OCI-LY7 (cell line): ENCODE measurements around the gene KRR1. TPM values are rescaled to one million over a fixed set of nuclear protein-coding genes. Genes with fewer than 3 reads are reported as not detected.

Experiments
- BruUV-seq: library from RNA; stranded (reverse); fragments of 400-500 nt; replicated peaks from 2 replicates; lab custom pipeline; 2021; lab: Mats Ljungman, UMichigan
- CTCF ChIA-PET: fragments of 300-600 bp; sonication (Branson Sonifier 250); formaldehyde crosslinking; loops from one replicate; lab custom pipeline; 2022; ENCODE audit warnings: antibody characterized with exemption; ENCODE audit not compliant: unreplicated experiment; lab: Charles Lee
- POLR2A ChIA-PET: fragments of 300-600 bp; sonication (Branson Sonifier 250); formaldehyde crosslinking; loops from one replicate; lab custom pipeline; 2022; ENCODE audit warnings: antibody characterized with exemption; lab: Charles Lee
- DNase-seq: peaks from one replicate; pipeline ENCODE4 v3.0.0-alpha.2; 2015; ENCODE audit warnings: low spot score
- H2AFZ ChIP-seq: fragments of 200-600 bp; sonication (generic), shearing (Covaris generic); 2 replicates; pipeline ENCODE4 v1.6.1; 2014; ENCODE audit warnings: mild to moderate bottlenecking, antibody characterized with exemption, low read length, moderate library complexity
- H3K27ac ChIP-seq: fragments of 200-600 bp; sonication (generic); 2 replicates; pipeline ENCODE4 v1.5.1; 2014; ENCODE audit warnings: mixed run types, low read depth, mild to moderate bottlenecking, moderate library complexity, low read length, inconsistent platforms; ENCODE audit not compliant: poor library complexity, severe bottlenecking
- H3K36me3 ChIP-seq: fragments of 200-600 bp; sonication (generic); 2 replicates; pipeline ENCODE4 v1.6.1; 2014; ENCODE audit warnings: mild to moderate bottlenecking, antibody characterized with exemption, low read length, moderate library complexity, mixed read lengths; ENCODE audit not compliant: insufficient read depth
- H3K4me1 ChIP-seq: fragments of 200-600 bp; sonication (generic); 2 replicates; pipeline ENCODE4 v1.5.1; 2014; ENCODE audit warnings: mild to moderate bottlenecking, low read length; ENCODE audit not compliant: insufficient read depth, poor library complexity, severe bottlenecking
- H3K4me2 ChIP-seq: fragments of 200-600 bp; sonication (generic); 2 replicates; pipeline ENCODE4 v1.6.1; 2014; ENCODE audit warnings: mild to moderate bottlenecking, low read length
- H3K4me3 ChIP-seq: fragments of 200-600 bp; sonication (generic); 2 replicates; pipeline ENCODE4 v1.5.1; 2014; ENCODE audit warnings: mild to moderate bottlenecking, low read depth, low read length; ENCODE audit not compliant: poor library complexity, severe bottlenecking
- H3K79me2 ChIP-seq: fragments of 200-600 bp; sonication (generic); 2 replicates; pipeline ENCODE4 v1.6.1; 2016; ENCODE audit warnings: low read depth, mild to moderate bottlenecking, low read length, moderate library complexity, mixed read lengths; ENCODE audit not compliant: insufficient read depth
- H3K9me2 ChIP-seq: fragments of 200-600 bp; sonication (generic); 2 replicates; pipeline ENCODE4 v1.6.1; 2016; ENCODE audit warnings: mild to moderate bottlenecking, low read length, mixed read lengths; ENCODE audit not compliant: insufficient read depth
- H3K9me3 ChIP-seq: fragments of 200-600 bp; sonication (generic); 2 replicates; pipeline ENCODE4 v1.6.1; 2014; ENCODE audit warnings: mild to moderate bottlenecking, mixed run types, low read length, mixed read lengths
- H4K20me1 ChIP-seq: fragments of 200-600 bp; sonication (generic); 2 replicates; pipeline ENCODE4 v1.6.1; 2014; ENCODE audit warnings: mild to moderate bottlenecking, antibody characterized with exemption, low read length, moderate library complexity, mixed read lengths; ENCODE audit not compliant: insufficient read depth
- EZH2phosphoT487 ChIP-seq: fragments of 200-600 bp; sonication (generic); IDR thresholded peaks from 2 replicates; pipeline ENCODE4 v1.6.1; 2018; ENCODE audit warnings: low read depth, borderline replicate concordance, mild to moderate bottlenecking, mixed run types, antibody characterized with exemption, low read length, moderate library complexity, mixed read lengths
- intact Hi-C: fragments of 100-400 bp; cut with micrococcal nuclease; formaldehyde crosslinking; loops from one replicate; pipeline ENCODE4 v1.10.0; 2022; ENCODE audit not compliant: unreplicated experiment
- total RNA-seq, 2 experiments: library from RNA; depleted of rRNA in 1 of 2; stranded (reverse); fragments of >200 nt in 1 of 2; shearing (Covaris generic) in 1 of 2; gene quantifications; 2 replicates each; pipeline ENCODE4 v1.2.3, GENCODE V29; 2014 to 2022
- TF ChIP-seq, protein P1 (sequence below): fragments of 200-600 bp; sonication (generic); conservative IDR thresholded peaks from 2 replicates; pipeline ENCODE4 v1.5.1; 2014; ENCODE audit warnings: mild to moderate bottlenecking, antibody characterized with exemption, low read length, moderate library complexity, mixed read lengths

KRR1 gene
- total RNA-seq, 2 experiments from 2014 or later = 44.0 to 78.0 TPM

- H3K4me3 ChIP-seq = peak overlapping the region; percentile 64
- peak overlapping the region; percentile 62 for H3K27ac ChIP-seq
- TF ChIP-seq EZH2phosphoT487 = no peak
- TF ChIP-seq, protein P1, sequence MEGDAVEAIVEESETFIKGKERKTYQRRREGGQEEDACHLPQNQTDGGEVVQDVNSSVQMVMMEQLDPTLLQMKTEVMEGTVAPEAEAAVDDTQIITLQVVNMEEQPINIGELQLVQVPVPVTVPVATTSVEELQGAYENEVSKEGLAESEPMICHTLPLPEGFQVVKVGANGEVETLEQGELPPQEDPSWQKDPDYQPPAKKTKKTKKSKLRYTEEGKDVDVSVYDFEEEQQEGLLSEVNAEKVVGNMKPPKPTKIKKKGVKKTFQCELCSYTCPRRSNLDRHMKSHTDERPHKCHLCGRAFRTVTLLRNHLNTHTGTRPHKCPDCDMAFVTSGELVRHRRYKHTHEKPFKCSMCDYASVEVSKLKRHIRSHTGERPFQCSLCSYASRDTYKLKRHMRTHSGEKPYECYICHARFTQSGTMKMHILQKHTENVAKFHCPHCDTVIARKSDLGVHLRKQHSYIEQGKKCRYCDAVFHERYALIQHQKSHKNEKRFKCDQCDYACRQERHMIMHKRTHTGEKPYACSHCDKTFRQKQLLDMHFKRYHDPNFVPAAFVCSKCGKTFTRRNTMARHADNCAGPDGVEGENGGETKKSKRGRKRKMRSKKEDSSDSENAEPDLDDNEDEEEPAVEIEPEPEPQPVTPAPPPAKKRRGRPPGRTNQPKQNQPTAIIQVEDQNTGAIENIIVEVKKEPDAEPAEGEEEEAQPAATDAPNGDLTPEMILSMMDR = no peak
- ChIA-PET POLR2A (interaction anchor here (0.6 to 6.0 kb wide), 11 partner anchors 9 to 1288 kb away, joined by 3 to 36 read pairs (median 3); no protein-coding TSS in a partner anchor), CTCF (interaction anchor here (1.8 kb wide), 1 partner anchor 8 kb away, joined by 7 read pairs; no protein-coding TSS in a partner anchor)
- H3K4me2 ChIP-seq = peak overlapping the region; percentile 76
- no peaks in the 10 kb centered on the region for H3K36me3 ChIP-seq
- DNase-seq = peak; percentile 47
- no peaks in the 10 kb centered on the region for H3K9me3 ChIP-seq
- H3K79me2 ChIP-seq = no peaks in the 10 kb centered on the region
- H3K9me2 ChIP-seq = no peaks in the 10 kb centered on the region
- H4K20me1 ChIP-seq = no peaks in the 10 kb centered on the region
- no TSS peak for BruUV-seq
- intact Hi-C loops = loop anchor here (2.0 to 5.0 kb wide), 2 partner anchors 31 to 867 kb away; partner anchors contain the start of genes BBS10 and KRR1
- H2AFZ ChIP-seq = peak overlapping the region; percentile 97
- H3K4me1 ChIP-seq = peaks cover 64% of the 10 kb centered on the region
Measured at GRCh38 chr12:75479963-75480461, 31.4 kb downstream of the KRR1 start.

DNA sequence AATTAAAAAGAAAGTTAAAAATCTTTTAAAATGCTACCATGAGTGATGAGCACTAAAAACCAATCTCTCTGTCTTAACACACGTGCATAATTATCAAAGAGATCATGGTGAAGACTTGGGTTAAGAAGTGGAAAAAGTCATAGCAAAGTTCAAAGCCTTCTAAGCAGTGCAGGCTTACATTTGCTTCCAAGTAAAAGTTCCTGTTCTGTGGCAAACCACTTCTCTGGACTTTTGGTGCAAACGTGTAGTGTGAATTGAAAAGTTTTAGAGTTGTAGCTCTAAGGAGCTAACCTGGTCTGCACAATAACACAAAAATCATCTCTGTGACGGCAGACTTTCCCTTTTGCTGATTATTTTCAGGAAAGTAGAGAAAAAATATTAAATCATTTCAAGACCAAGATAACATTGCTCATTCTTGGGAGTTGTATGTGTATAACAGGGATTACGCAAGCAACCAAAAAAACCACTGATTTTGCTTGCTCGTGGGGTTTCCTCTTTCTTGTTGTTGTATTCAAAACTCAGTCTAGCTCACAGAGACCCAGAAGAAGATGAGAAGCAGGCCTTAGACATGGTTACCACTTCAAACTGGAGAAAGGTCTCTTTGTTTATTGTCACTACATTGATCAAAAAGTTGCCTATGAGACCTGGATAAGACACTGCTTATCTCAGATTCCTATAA, 33.2 kb downstream of the KRR1 start:
- no peak for TF ChIP-seq EZH2phosphoT487
- TF ChIP-seq, protein P1 = no peak

More for the DNA sequence above, 33.2 kb downstream of the KRR1 start:
- H3K4me2 ChIP-seq = peak overlapping the region; percentile 76
- no peaks in the 10 kb centered on the region for H3K9me3 ChIP-seq
- H3K79me2 ChIP-seq = no peaks in the 10 kb centered on the region
- no peak overlapping the region for H3K4me3 ChIP-seq
- intact Hi-C loops = no loop called here
- no peaks in the 10 kb centered on the region for H3K36me3 ChIP-seq
- ChIA-PET POLR2A (interaction anchor here (0.6 kb wide), 1 partner anchor 9 kb away, joined by 4 read pairs; no protein-coding TSS in a partner anchor), CTCF (interaction anchor here (0.5 kb wide), 1 partner anchor 1638 kb away, joined by 3 read pairs; no protein-coding TSS in a partner anchor)
- H4K20me1 ChIP-seq = no peaks in the 10 kb centered on the region
- no TSS peak for BruUV-seq
- no peak overlapping the region for H3K27ac ChIP-seq
- peak; percentile 21 for DNase-seq
- H2AFZ ChIP-seq = peak overlapping the region; percentile 92
- H3K4me1 ChIP-seq = peaks cover 63% of the 10 kb centered on the region
- H3K9me2 ChIP-seq = no peaks in the 10 kb centered on the region
